Measurements from ENCODE around the gene HSPB1. TPM values are rescaled to one million over a fixed set of nuclear protein-coding genes. Genes with fewer than 3 reads are reported as not detected.
"Not testable (repeated sequence)": the region's sequence is repeated elsewhere in the genome, so short reads cannot be mapped to it uniquely, and the experiment has no call there.

HSPB1 gene
- total RNA-seq, 1 donor from 2014 or later: 235 TPM

GRCh38 chr7:76310102-76310957, 7.9 kb downstream of the HSPB1 start:
- Mint-ChIP-seq H3K4me3 (no peak overlapping the region), H3K27ac (no peak overlapping the region)

GRCh38 chr7:76311838-76312237, 9.4 kb downstream of the HSPB1 start:
- not testable (repeated sequence) for H3K27me3 Mint-ChIP-seq (ENCODE audit: low read depth); H3K9me3 Mint-ChIP-seq; H3K36me3 Mint-ChIP-seq; DNase-seq (ENCODE audit: low spot score in 2 of 2, unreplicated experiment in 2 of 2); H3K4me3 Mint-ChIP-seq; H3K4me1 Mint-ChIP-seq; H3K27ac Mint-ChIP-seq

More at GRCh38 chr7:76310102-76310957, 7.9 kb downstream of the HSPB1 start:
- Mint-ChIP-seq H3K27me3 (ENCODE audit: low read depth) (no peaks in the 10 kb centered on the region), H3K9me3 (no peaks in the 10 kb centered on the region), H3K4me1 (peaks cover 13% of the 10 kb centered on the region), H3K36me3 (no peaks in the 10 kb centered on the region)
- no peak for DNase-seq (ENCODE audit: low spot score in 2 of 2, unreplicated experiment in 2 of 2)
- TF ChIP-seq CTCF (IDR thresholded peaks at IDR 0.05; ENCODE audit: unreplicated experiment): no peak

DNA sequence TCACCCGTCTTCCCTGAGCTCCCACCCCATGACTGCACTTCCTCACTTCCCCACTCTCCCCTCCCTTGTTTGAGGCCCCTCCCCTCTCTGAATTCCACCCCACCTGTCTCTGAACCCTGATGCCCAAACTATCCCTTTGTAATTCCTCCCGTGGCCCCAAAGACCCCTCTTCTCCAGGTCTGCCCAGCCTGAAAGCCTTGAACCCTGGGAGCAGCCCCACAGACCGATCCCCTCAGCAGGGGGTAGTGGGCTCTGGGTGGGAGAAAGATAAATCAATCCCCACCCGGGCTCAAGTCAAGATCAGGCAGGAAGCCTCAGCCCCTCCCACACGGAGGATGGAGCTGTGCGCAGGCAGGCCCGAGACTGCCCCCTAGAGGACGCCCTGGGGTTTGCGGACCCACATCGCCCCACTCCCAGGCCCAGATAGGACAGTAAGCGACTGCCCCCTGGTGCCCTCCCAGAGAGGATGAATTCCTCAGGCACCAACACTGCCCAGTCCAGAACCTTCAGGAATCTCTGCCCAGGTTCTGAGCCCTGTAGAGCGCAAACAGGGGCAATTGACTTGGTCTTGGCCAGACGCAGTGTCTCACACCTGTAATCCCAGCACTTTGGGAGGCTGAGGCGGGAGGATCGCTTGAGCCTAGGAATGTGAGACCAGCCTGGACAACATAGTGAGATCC, 11.7 kb downstream of the HSPB1 start:
- H3K27ac Mint-ChIP-seq: peak overlapping the region; percentile 56
- H3K9me3 Mint-ChIP-seq: no peaks in the 10 kb centered on the region
- peak; percentile 94 for TF ChIP-seq CTCF (IDR thresholded peaks at IDR 0.05; ENCODE audit: unreplicated experiment)
- H3K4me1 Mint-ChIP-seq: peaks cover 19% of the 10 kb centered on the region
- H3K27me3 Mint-ChIP-seq (ENCODE audit: low read depth): no peaks in the 10 kb centered on the region
- peak; percentile 90 to 98 for DNase-seq (ENCODE audit: low spot score in 2 of 2, unreplicated experiment in 2 of 2)
- H3K36me3 Mint-ChIP-seq: no peaks in the 10 kb centered on the region
- H3K4me3 Mint-ChIP-seq: peak overlapping the region; percentile 41

GRCh38 chr7:76314740-76315139, 12.3 kb downstream of the HSPB1 start:
- not testable (repeated sequence) for H3K4me3 Mint-ChIP-seq; H3K27me3 Mint-ChIP-seq (ENCODE audit: low read depth); H3K9me3 Mint-ChIP-seq; DNase-seq (ENCODE audit: low spot score in 2 of 2, unreplicated experiment in 2 of 2); H3K36me3 Mint-ChIP-seq; H3K27ac Mint-ChIP-seq
- peaks cover 20% of the 10 kb centered on the region for H3K4me1 Mint-ChIP-seq

GRCh38 chr7:76315364-76315763, 12.9 kb downstream of the HSPB1 start:
- no peak for TF ChIP-seq CTCF (IDR thresholded peaks at IDR 0.05; ENCODE audit: unreplicated experiment)
- no peak for DNase-seq (ENCODE audit: low spot score in 2 of 2, unreplicated experiment in 2 of 2)
- Mint-ChIP-seq H3K4me3 (no peak overlapping the region), H3K9me3 (no peaks in the 10 kb centered on the region), H3K27me3 (ENCODE audit: low read depth) (no peaks in the 10 kb centered on the region), H3K27ac (no peak overlapping the region), H3K36me3 (no peaks in the 10 kb centered on the region), H3K4me1 (peaks cover 20% of the 10 kb centered on the region)

GRCh38 chr7:76316984-76317781, 14.7 kb downstream of the HSPB1 start:
- TF ChIP-seq CTCF (IDR thresholded peaks at IDR 0.05; ENCODE audit: unreplicated experiment): no peak
- no peak for DNase-seq (ENCODE audit: low spot score in 2 of 2, unreplicated experiment in 2 of 2)
- H3K9me3 Mint-ChIP-seq: no peaks in the 10 kb centered on the region
- no peaks in the 10 kb centered on the region for H3K27me3 Mint-ChIP-seq (ENCODE audit: low read depth)
- H3K4me3 Mint-ChIP-seq: peak overlapping the region; percentile 82
- peak overlapping the region; percentile 98 for H3K27ac Mint-ChIP-seq
- peaks cover 5% of the 10 kb centered on the region for H3K36me3 Mint-ChIP-seq
- H3K4me1 Mint-ChIP-seq: peaks cover 20% of the 10 kb centered on the region

Measured in mesothelial cell of epicardium (in vitro differentiated cells).